ENCODE measurements around the gene KSR1. TPM values are rescaled to one million over a fixed set of nuclear protein-coding genes. Genes with fewer than 3 reads are reported as not detected.

Gene KSR1
- total and polyA plus RNA-seq, 10 of the 15 experiments (the other 5 are each of a cell fraction or from before 2014, with no cell fraction given), result 0.97 to 66.6 (median 22.9) TPM

- ChIA-PET SMC1A (ENCODE audit: uncharacterized antibody, unreplicated experiment) (no interaction called here), RAD21 (ENCODE audit: unreplicated experiment) (no interaction called here), CTCF (interaction anchor here (1.4 kb wide), 1 partner anchor 16 kb away, joined by 4 read pairs; no protein-coding TSS in a partner anchor), POLR2A (no interaction called here)
- Histone ChIP-seq H3K27ac (ENCODE audit: control insufficient read depth, insufficient read depth) (no peak overlapping the region), H3K4me3 (no peak overlapping the region), H3K9ac (ENCODE audit: control insufficient read depth, insufficient read depth, low read length) (no peak overlapping the region), H3K4me1 (ENCODE audit: control insufficient read depth, insufficient read depth, low read length) (peaks cover 4% of the 10 kb centered on the region; the same call in 1 of the 2 replicates), H3K4me2 (ENCODE audit: control insufficient read depth, insufficient read depth) (no peak overlapping the region), H2AFZ (ENCODE audit: control insufficient read depth, low read depth, low read length) (no peak overlapping the region), H3K27me3 (replicated peaks in 1 of 2; ENCODE audit: control insufficient read depth in 2 of 2, insufficient read depth in 2 of 2, low read length in 1 of 2) (no peaks in the 10 kb centered on the region), H3K9me3 (replicated peaks; ENCODE audit: control insufficient read depth, insufficient read depth, low read length) (no peaks in the 10 kb centered on the region; the same call in 2 of the 3 replicates), H4K20me1 (ENCODE audit: control insufficient read depth, insufficient read depth) (no peaks in the 10 kb centered on the region), H3K36me3 (ENCODE audit: control insufficient read depth in 2 of 2, insufficient read depth in 2 of 2, low read length in 1 of 2) (peaks cover 8 to 29% of the 10 kb centered on the region in 2 experiments), H3K79me2 (ENCODE audit: control insufficient read depth, insufficient read depth, low read length) (no peaks in the 10 kb centered on the region; the same call in none of the 2 replicates)
- intact Hi-C loops (cut with micrococcal nuclease; ENCODE audit: unreplicated experiment), result no loop called here
- DNase-seq (ENCODE audit: low read depth, low spot score) (no peak), ATAC-seq (no peak), FAIRE-seq (no peak)
- BruUV-seq (replicated peaks), result no TSS peak
- in situ Hi-C loops (cut with MboI), result no loop called here
- WGBS (ENCODE audit: insufficient coverage, insufficient replicate concordance, low lambda C conversion rate, missing lambda C conversion rate), result 98% methylated on average over 5 of the region's 5 CpGs
- TF ChIP-seq, protein P1, sequence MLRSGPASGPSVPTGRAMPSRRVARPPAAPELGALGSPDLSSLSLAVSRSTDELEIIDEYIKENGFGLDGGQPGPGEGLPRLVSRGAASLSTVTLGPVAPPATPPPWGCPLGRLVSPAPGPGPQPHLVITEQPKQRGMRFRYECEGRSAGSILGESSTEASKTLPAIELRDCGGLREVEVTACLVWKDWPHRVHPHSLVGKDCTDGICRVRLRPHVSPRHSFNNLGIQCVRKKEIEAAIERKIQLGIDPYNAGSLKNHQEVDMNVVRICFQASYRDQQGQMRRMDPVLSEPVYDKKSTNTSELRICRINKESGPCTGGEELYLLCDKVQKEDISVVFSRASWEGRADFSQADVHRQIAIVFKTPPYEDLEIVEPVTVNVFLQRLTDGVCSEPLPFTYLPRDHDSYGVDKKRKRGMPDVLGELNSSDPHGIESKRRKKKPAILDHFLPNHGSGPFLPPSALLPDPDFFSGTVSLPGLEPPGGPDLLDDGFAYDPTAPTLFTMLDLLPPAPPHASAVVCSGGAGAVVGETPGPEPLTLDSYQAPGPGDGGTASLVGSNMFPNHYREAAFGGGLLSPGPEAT (IDR thresholded peaks at IDR 0.05; ENCODE audit: low read depth), result no peak
- TF ChIP-seq BRCA1 (IDR thresholded peaks at IDR 0.05; ENCODE audit: low read depth, low read length) (no peak), MTA2 (IDR thresholded peaks at IDR 0.05; ENCODE audit: low read depth) (no peak), LARP7 (IDR thresholded peaks at IDR 0.05) (no peak), ZZZ3 (IDR thresholded peaks at IDR 0.05; ENCODE audit: control insufficient read depth, insufficient read length, low read depth) (no peak), HDGF (IDR thresholded peaks at IDR 0.05) (no peak), ZNF384 (IDR thresholded peaks at IDR 0.05; ENCODE audit: borderline replicate concordance, low read depth, low read length) (no peak), CHD1 (IDR thresholded peaks at IDR 0.05; ENCODE audit: low read depth, low read length) (no peak), TBL1XR1 (IDR thresholded peaks at IDR 0.05; ENCODE audit: low read depth, low read length) (no peak), IKZF1 (conservative IDR thresholded peaks at IDR 0.05) (no peak), MTA3 (IDR thresholded peaks at IDR 0.05; ENCODE audit: borderline replicate concordance, low read length) (no peak)
- TF ChIP-seq, protein P2, sequence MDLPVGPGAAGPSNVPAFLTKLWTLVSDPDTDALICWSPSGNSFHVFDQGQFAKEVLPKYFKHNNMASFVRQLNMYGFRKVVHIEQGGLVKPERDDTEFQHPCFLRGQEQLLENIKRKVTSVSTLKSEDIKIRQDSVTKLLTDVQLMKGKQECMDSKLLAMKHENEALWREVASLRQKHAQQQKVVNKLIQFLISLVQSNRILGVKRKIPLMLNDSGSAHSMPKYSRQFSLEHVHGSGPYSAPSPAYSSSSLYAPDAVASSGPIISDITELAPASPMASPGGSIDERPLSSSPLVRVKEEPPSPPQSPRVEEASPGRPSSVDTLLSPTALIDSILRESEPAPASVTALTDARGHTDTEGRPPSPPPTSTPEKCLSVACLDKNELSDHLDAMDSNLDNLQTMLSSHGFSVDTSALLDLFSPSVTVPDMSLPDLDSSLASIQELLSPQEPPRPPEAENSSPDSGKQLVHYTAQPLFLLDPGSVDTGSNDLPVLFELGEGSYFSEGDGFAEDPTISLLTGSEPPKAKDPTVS (IDR thresholded peaks at IDR 0.05; ENCODE audit: low read depth, low read length), result no peak
Measured at GRCh38 chr17:27625856-27626255, 169.6 kb downstream of the KSR1 start.

Measured in GM12878 (cell line).